ENCODE results near the gene OR10A2. TPM values are rescaled to one million over a fixed set of nuclear protein-coding genes. Genes with fewer than 3 reads are reported as not detected.
"Not testable (repeated sequence)": the region's sequence is repeated elsewhere in the genome, so short reads cannot be mapped to it uniquely, and the experiment has no call there.

OR10A2 gene
- total RNA-seq, 1 donor: not detected

DNA sequence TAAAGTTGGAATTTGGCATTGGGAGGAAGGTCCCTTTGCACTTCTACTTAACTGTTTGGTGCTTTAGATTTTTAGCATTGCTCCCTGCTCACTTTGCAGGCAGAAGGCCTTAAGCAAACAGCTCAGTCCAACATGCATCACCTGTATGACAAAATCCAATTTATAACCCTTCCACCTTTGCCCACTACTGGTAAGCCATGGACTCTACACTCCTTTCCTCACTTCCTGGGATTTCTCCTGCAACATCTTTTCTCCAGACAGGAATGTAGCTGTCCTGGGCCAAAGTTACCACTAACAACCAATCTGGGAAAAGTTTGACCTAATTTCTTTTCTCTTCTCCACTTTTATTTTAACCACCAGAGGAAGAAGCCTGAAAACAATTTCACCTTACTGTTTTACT, 31.2 kb downstream of the OR10A2 start:
- TF ChIP-seq CTCF (IDR thresholded peaks at IDR 0.05; ENCODE audit: insufficient read depth, low read length): no peak
- no peak for DNase-seq (ENCODE audit: low read depth)
- H3K4me3 ChIP-seq (ENCODE audit: low read depth, low read length): no peak overlapping the region

GRCh38 chr11:6895010-6895409, 32.2 kb downstream of the OR10A2 start:
- H3K4me3 ChIP-seq (ENCODE audit: low read depth, low read length): no peak overlapping the region
- no peak for DNase-seq (ENCODE audit: low read depth)
- TF ChIP-seq CTCF (IDR thresholded peaks at IDR 0.05; ENCODE audit: insufficient read depth, low read length): no peak

- no peak overlapping the region for H3K4me3 ChIP-seq (ENCODE audit: low read depth, low read length)
- TF ChIP-seq CTCF (IDR thresholded peaks at IDR 0.05; ENCODE audit: insufficient read depth, low read length): no peak
- DNase-seq (ENCODE audit: low read depth): no peak
Observed at GRCh38 chr11:6898911-6899310, 36.1 kb downstream of the OR10A2 start.

- no peak overlapping the region for H3K4me3 ChIP-seq (ENCODE audit: low read depth, low read length)
- no peak for TF ChIP-seq CTCF (IDR thresholded peaks at IDR 0.05; ENCODE audit: insufficient read depth, low read length)
- DNase-seq (ENCODE audit: low read depth): no peak
Observed at GRCh38 chr11:6900327-6900999, 37.6 kb downstream of the OR10A2 start.

DNA sequence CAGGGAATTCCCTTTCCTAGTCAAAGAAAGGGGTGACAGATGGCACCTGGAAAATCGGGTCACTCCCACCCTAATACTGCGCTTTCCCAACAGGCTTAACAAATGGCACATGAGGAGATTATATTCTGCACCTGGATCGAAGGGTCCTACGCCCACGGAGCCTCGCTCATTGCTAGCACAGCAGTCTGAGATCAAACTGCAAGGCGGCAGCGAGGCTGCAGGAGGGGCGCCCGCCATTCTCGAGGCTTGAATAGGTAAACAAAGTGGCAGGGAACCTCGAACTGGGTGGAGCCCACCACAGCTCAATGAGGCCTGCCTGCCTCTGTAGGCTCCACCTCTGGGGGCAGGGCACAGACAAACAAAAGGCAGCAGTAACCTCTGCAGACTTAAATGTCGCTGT, 41.9 kb downstream of the OR10A2 start:
- not testable (repeated sequence) for DNase-seq (ENCODE audit: low read depth); H3K4me3 ChIP-seq (ENCODE audit: low read depth, low read length)

- no peak overlapping the region for H3K4me3 ChIP-seq (ENCODE audit: low read depth, low read length)
- DNase-seq (ENCODE audit: low read depth): no peak
- no peak for TF ChIP-seq CTCF (IDR thresholded peaks at IDR 0.05; ENCODE audit: insufficient read depth, low read length)
Observed at GRCh38 chr11:6911378-6911777, 48.5 kb downstream of the OR10A2 start.

DNA sequence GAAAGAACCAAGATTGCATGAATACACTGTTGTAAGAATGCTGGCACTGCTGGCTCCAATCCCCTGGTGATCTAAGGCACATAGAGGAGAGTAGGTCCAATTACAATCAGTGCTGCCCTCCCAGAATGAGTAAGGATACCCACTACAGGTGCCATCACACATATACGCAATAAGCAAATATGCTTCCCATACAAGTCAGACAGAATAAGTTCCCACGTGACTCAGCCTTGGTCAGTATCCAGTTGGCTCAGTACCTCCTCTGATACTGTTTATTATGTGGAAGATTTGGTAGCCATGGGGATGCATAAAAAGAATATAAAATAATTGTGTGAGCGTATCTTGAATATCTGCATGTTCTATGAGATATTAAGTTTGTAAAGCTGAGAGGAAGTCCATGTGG, 49.1 kb downstream of the OR10A2 start:
- H3K4me3 ChIP-seq (ENCODE audit: low read depth, low read length): no peak overlapping the region
- no peak for TF ChIP-seq CTCF (IDR thresholded peaks at IDR 0.05; ENCODE audit: insufficient read depth, low read length)
- peak; percentile 73 for DNase-seq (ENCODE audit: low read depth)

All from fibroblast of the aortic adventitia (primary cell).